ENCODE results near the gene UBE2K. TPM values are rescaled to one million over a fixed set of nuclear protein-coding genes. Genes with fewer than 3 reads are reported as not detected.
A peak's percentile ranks its signal among the peaks of the same experiment; 100 is the strongest.

Gene UBE2K
- total RNA-seq, 1 experiment from 2014 or later = 126 TPM

GRCh38 chr4:39730072-39730471 lies 32.1 kb downstream of the UBE2K start:
- Histone ChIP-seq H3K9ac (ENCODE audit: low read length) (no peak overlapping the region), H3K9me2 (ENCODE audit: insufficient read depth) (no peaks in the 10 kb centered on the region), H3K9me3 (ENCODE audit: control insufficient read depth in 1 of 2, insufficient read depth in 1 of 2, low read depth in 1 of 2, low read length in 2 of 2) (no peaks in the 10 kb centered on the region), H2AFZ (ENCODE audit: low read depth, low read length, poor library complexity, severe bottlenecking) (no peak overlapping the region), H3K4me2 (ENCODE audit: low read length) (no peak overlapping the region), H3K36me3 (ENCODE audit: control insufficient read depth in 1 of 2, insufficient read depth in 2 of 2, low read length in 2 of 2) (no peaks in the 10 kb centered on the region; a peak in 1 of 4 replicates), H3K27ac (ENCODE audit: low read depth, low read length) (no peak overlapping the region), H3K4me3 (replicated peaks in 1 of 2; ENCODE audit: low read depth in 1 of 2, low read length in 2 of 2) (no peak overlapping the region), H4K20me1 (ENCODE audit: insufficient read depth) (peaks cover 34% of the 10 kb centered on the region; the same call in 1 of the 2 replicates), H3K4me1 (ENCODE audit: control insufficient read depth in 1 of 2, insufficient read depth in 2 of 2, low read length in 2 of 2) (peaks cover 0 to 10% of the 10 kb centered on the region in 2 experiments; a peak in 2 of 4 replicates), H3K27me3 (ENCODE audit: insufficient read depth, low read length) (no peaks in the 10 kb centered on the region), H3K79me2 (ENCODE audit: insufficient read depth, low read length) (peaks cover 100% of the 10 kb centered on the region)
- TF ChIP-seq ZFX (IDR thresholded peaks at IDR 0.05) (no peak), SIN3A (IDR thresholded peaks at IDR 0.05; ENCODE audit: low read depth) (no peak)
- CTCF ChIA-PET = no interaction called here
- BruUV-seq (replicated peaks) = no TSS peak
- DNase-seq (ENCODE audit: low read depth, low spot score) = no peak
- intact Hi-C loops (cut with micrococcal nuclease) = no loop called here
- no peak for ATAC-seq
- RAD21 ChIA-PET (ENCODE audit: low non-redundant PET in 1 of 2, low total read pairs in 2 of 2, uncharacterized antibody in 2 of 2, unreplicated experiment in 2 of 2) = no interaction called here
- POLR2A ChIA-PET = no interaction called here

GRCh38 chr4:39731908-39732307 lies 34.0 kb downstream of the UBE2K start:
- ATAC-seq = no peak
- no peak for TF ChIP-seq ELF1 (IDR thresholded peaks at IDR 0.05; ENCODE audit: borderline replicate concordance, low read depth)
- no peak for TF ChIP-seq RAD21 (IDR thresholded peaks at IDR 0.05; ENCODE audit: low read depth)
- TF ChIP-seq CBX3 (IDR thresholded peaks at IDR 0.05; ENCODE audit: low read depth) = no peak
- no peak for TF ChIP-seq ZBTB33 (IDR thresholded peaks at IDR 0.05; ENCODE audit: extremely low read depth, insufficient replicate concordance, low read length)
- no peak for TF ChIP-seq MAX (IDR thresholded peaks at IDR 0.05)
- no peak for TF ChIP-seq FOSL1 (IDR thresholded peaks at IDR 0.05; ENCODE audit: low read depth)
- TF ChIP-seq YY1 (IDR thresholded peaks at IDR 0.05; ENCODE audit: extremely low read depth, insufficient replicate concordance, low read depth, low read length) = no peak
- TF ChIP-seq JUND (IDR thresholded peaks at IDR 0.05) = no peak
- no peak for TF ChIP-seq TCF7L2 (IDR thresholded peaks at IDR 0.05; ENCODE audit: borderline replicate concordance, extremely low read depth, insufficient read depth, insufficient read length)
- no peak for TF ChIP-seq SIN3A (IDR thresholded peaks at IDR 0.05; ENCODE audit: low read depth)
- TF ChIP-seq CEBPB (IDR thresholded peaks at IDR 0.05; ENCODE audit: low read depth) = no peak
- TF ChIP-seq EGR1 (IDR thresholded peaks at IDR 0.05; ENCODE audit: low read depth) = no peak
- no peak for TF ChIP-seq SRF (IDR thresholded peaks at IDR 0.05; ENCODE audit: low read depth)
- TF ChIP-seq EZH2 (IDR thresholded peaks at IDR 0.05) = no peak
- no peak for TF ChIP-seq ZNF274 (IDR thresholded peaks at IDR 0.05; ENCODE audit: low read depth, low read length)
- TF ChIP-seq REST (IDR thresholded peaks at IDR 0.05; ENCODE audit: low read depth) = no peak

More at GRCh38 chr4:39731908-39732307, 34.0 kb downstream of the UBE2K start:
- POLR2A ChIA-PET = interaction anchor here (0.7 kb wide), 1 partner anchor 34 kb away, joined by 3 read pairs; the partner anchor contains the start of gene UBE2K
- no peak overlapping the region for H3K9ac ChIP-seq (ENCODE audit: low read length)
- H4K20me1 ChIP-seq (ENCODE audit: insufficient read depth) = peaks cover 34% of the 10 kb centered on the region; the same call in 1 of the 2 replicates
- no peak overlapping the region for H3K27ac ChIP-seq (ENCODE audit: low read depth, low read length)
- no peaks in the 10 kb centered on the region for H3K9me2 ChIP-seq (ENCODE audit: insufficient read depth)
- H3K4me1 ChIP-seq (ENCODE audit: control insufficient read depth in 1 of 2, insufficient read depth in 2 of 2, low read length in 2 of 2) = peaks cover 0 to 10% of the 10 kb centered on the region in 2 experiments; a peak in 2 of 4 replicates
- no peaks in the 10 kb centered on the region for H3K27me3 ChIP-seq (ENCODE audit: insufficient read depth, low read length)
- CTCF ChIA-PET = no interaction called here
- intact Hi-C loops (cut with micrococcal nuclease) = no loop called here
- no peak overlapping the region for H3K4me3 ChIP-seq (replicated peaks in 1 of 2; ENCODE audit: low read depth in 1 of 2, low read length in 2 of 2)
- TSS peak; percentile 17 for BruUV-seq (replicated peaks)
- no peak overlapping the region for H2AFZ ChIP-seq (ENCODE audit: low read depth, low read length, poor library complexity, severe bottlenecking)
- RAD21 ChIA-PET (ENCODE audit: low non-redundant PET in 1 of 2, low total read pairs in 2 of 2, uncharacterized antibody in 2 of 2, unreplicated experiment in 2 of 2) = interaction anchor here in 1 of 2 experiments (0.5 kb wide), 1 partner anchor 1480 kb away, joined by 10 read pairs; no protein-coding TSS in a partner anchor
- H3K9me3 ChIP-seq (ENCODE audit: control insufficient read depth in 1 of 2, insufficient read depth in 1 of 2, low read depth in 1 of 2, low read length in 2 of 2) = no peaks in the 10 kb centered on the region
- no peak overlapping the region for H3K4me2 ChIP-seq (ENCODE audit: low read length)
- H3K79me2 ChIP-seq (ENCODE audit: insufficient read depth, low read length) = peaks cover 99% of the 10 kb centered on the region
- H3K36me3 ChIP-seq (ENCODE audit: control insufficient read depth in 1 of 2, insufficient read depth in 2 of 2, low read length in 2 of 2) = no peaks in the 10 kb centered on the region; a peak in 1 of 4 replicates
- no peak for DNase-seq (ENCODE audit: low read depth, low spot score)
